ENCODE measurements around the gene RRP1B.

GRCh38 chr21:43690346-43690745 lies 31.0 kb downstream of the RRP1B start:
- TF ChIP-seq POLR2AphosphoS5 (IDR thresholded peaks at IDR 0.05; ENCODE audit: borderline replicate concordance, low read depth, low read length) (no peak), EZH2 (IDR thresholded peaks at IDR 0.05) (no peak), FOXP2 (optimal IDR thresholded peaks at IDR 0.05; ENCODE audit: control extremely low read depth, extremely low read length, insufficient read depth) (no peak)

Measured in SK-N-MC (cell line).